OCI-LY7 (cell line): ENCODE measurements around the gene POT1. TPM values are rescaled to one million over a fixed set of nuclear protein-coding genes. Genes with fewer than 3 reads are reported as not detected.
"Not testable (repeated sequence)": the region's sequence is repeated elsewhere in the genome, so short reads cannot be mapped to it uniquely, and the experiment has no call there.

ENCODE experiments used
- BruUV-seq: library from RNA; stranded (reverse); fragments of 400-500 nt; replicated peaks from 2 replicates; lab custom pipeline; 2021; lab: Mats Ljungman, UMichigan
- CTCF ChIA-PET: fragments of 300-600 bp; sonication (Branson Sonifier 250); formaldehyde crosslinking; loops from one replicate; lab custom pipeline; 2022; ENCODE audit warnings: antibody characterized with exemption; ENCODE audit not compliant: unreplicated experiment; lab: Charles Lee
- POLR2A ChIA-PET: fragments of 300-600 bp; sonication (Branson Sonifier 250); formaldehyde crosslinking; loops from one replicate; lab custom pipeline; 2022; ENCODE audit warnings: antibody characterized with exemption; lab: Charles Lee
- DNase-seq: peaks from one replicate; pipeline ENCODE4 v3.0.0-alpha.2; 2015; ENCODE audit warnings: low spot score
- H2AFZ ChIP-seq: fragments of 200-600 bp; sonication (generic), shearing (Covaris generic); 2 replicates; pipeline ENCODE4 v1.6.1; 2014; ENCODE audit warnings: mild to moderate bottlenecking, antibody characterized with exemption, low read length, moderate library complexity
- H3K27ac ChIP-seq: fragments of 200-600 bp; sonication (generic); 2 replicates; pipeline ENCODE4 v1.5.1; 2014; ENCODE audit warnings: mixed run types, low read depth, mild to moderate bottlenecking, moderate library complexity, low read length, inconsistent platforms; ENCODE audit not compliant: poor library complexity, severe bottlenecking
- H3K36me3 ChIP-seq: fragments of 200-600 bp; sonication (generic); 2 replicates; pipeline ENCODE4 v1.6.1; 2014; ENCODE audit warnings: mild to moderate bottlenecking, antibody characterized with exemption, low read length, moderate library complexity, mixed read lengths; ENCODE audit not compliant: insufficient read depth
- H3K4me1 ChIP-seq: fragments of 200-600 bp; sonication (generic); 2 replicates; pipeline ENCODE4 v1.5.1; 2014; ENCODE audit warnings: mild to moderate bottlenecking, low read length; ENCODE audit not compliant: insufficient read depth, poor library complexity, severe bottlenecking
- H3K4me2 ChIP-seq: fragments of 200-600 bp; sonication (generic); 2 replicates; pipeline ENCODE4 v1.6.1; 2014; ENCODE audit warnings: mild to moderate bottlenecking, low read length
- H3K4me3 ChIP-seq: fragments of 200-600 bp; sonication (generic); 2 replicates; pipeline ENCODE4 v1.5.1; 2014; ENCODE audit warnings: mild to moderate bottlenecking, low read depth, low read length; ENCODE audit not compliant: poor library complexity, severe bottlenecking
- H3K79me2 ChIP-seq: fragments of 200-600 bp; sonication (generic); 2 replicates; pipeline ENCODE4 v1.6.1; 2016; ENCODE audit warnings: low read depth, mild to moderate bottlenecking, low read length, moderate library complexity, mixed read lengths; ENCODE audit not compliant: insufficient read depth
- H3K9me2 ChIP-seq: fragments of 200-600 bp; sonication (generic); 2 replicates; pipeline ENCODE4 v1.6.1; 2016; ENCODE audit warnings: mild to moderate bottlenecking, low read length, mixed read lengths; ENCODE audit not compliant: insufficient read depth
- H3K9me3 ChIP-seq: fragments of 200-600 bp; sonication (generic); 2 replicates; pipeline ENCODE4 v1.6.1; 2014; ENCODE audit warnings: mild to moderate bottlenecking, mixed run types, low read length, mixed read lengths
- H4K20me1 ChIP-seq: fragments of 200-600 bp; sonication (generic); 2 replicates; pipeline ENCODE4 v1.6.1; 2014; ENCODE audit warnings: mild to moderate bottlenecking, antibody characterized with exemption, low read length, moderate library complexity, mixed read lengths; ENCODE audit not compliant: insufficient read depth
- EZH2phosphoT487 ChIP-seq: fragments of 200-600 bp; sonication (generic); IDR thresholded peaks from 2 replicates; pipeline ENCODE4 v1.6.1; 2018; ENCODE audit warnings: low read depth, borderline replicate concordance, mild to moderate bottlenecking, mixed run types, antibody characterized with exemption, low read length, moderate library complexity, mixed read lengths
- intact Hi-C: fragments of 100-400 bp; cut with micrococcal nuclease; formaldehyde crosslinking; loops from one replicate; pipeline ENCODE4 v1.10.0; 2022; ENCODE audit not compliant: unreplicated experiment
- total RNA-seq, 2 experiments: library from RNA; depleted of rRNA in 1 of 2; stranded (reverse); fragments of >200 nt in 1 of 2; shearing (Covaris generic) in 1 of 2; gene quantifications; 2 replicates each; pipeline ENCODE4 v1.2.3, GENCODE V29; 2014 to 2022
- TF ChIP-seq, protein P1 (sequence below): fragments of 200-600 bp; sonication (generic); conservative IDR thresholded peaks from 2 replicates; pipeline ENCODE4 v1.5.1; 2014; ENCODE audit warnings: mild to moderate bottlenecking, antibody characterized with exemption, low read length, moderate library complexity, mixed read lengths

POT1 gene
- total RNA-seq, 2 experiments from 2014 or later: 34.7 to 46.5 TPM

DNA sequence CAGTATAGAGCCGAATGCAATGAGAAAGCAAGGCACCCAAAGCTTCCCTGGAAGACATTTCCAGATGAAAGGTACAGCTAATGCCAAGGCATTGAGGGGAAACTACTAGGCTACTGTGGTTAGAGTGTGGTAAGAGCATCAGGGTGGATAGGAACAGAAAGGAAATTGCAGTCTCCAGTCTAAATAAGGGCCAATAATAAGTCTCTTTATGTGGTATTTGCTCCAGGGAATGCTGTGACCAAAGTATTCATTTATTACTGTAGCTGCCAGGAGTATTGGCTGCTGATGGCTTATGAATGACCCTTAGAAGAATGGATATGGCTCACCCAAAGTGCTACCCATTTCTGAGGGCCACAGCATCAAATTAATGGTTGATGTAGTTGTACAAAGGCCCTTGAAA lies 30.1 kb upstream of the POT1 start:
- POLR2A ChIA-PET: interaction anchor here (0.8 to 1.1 kb wide), 2 partner anchors 15 to 27 kb away, joined by 3 to 4 read pairs; no protein-coding TSS in a partner anchor

GRCh38 chr7:124957952-124958351 lies 28.3 kb upstream of the POT1 start:
- H3K4me2 ChIP-seq, CTCF ChIA-PET, BruUV-seq: not testable (repeated sequence)

More for the DNA sequence above, 30.1 kb upstream of the POT1 start:
- H4K20me1 ChIP-seq: no peaks in the 10 kb centered on the region
- BruUV-seq: no TSS peak
- CTCF ChIA-PET: no interaction called here
- H3K4me1 ChIP-seq: no peaks in the 10 kb centered on the region
- no peak overlapping the region for H3K27ac ChIP-seq
- H3K4me3 ChIP-seq: no peak overlapping the region
- H3K79me2 ChIP-seq: no peaks in the 10 kb centered on the region
- H2AFZ ChIP-seq: no peak overlapping the region
- intact Hi-C loops: no loop called here
- no peaks in the 10 kb centered on the region for H3K36me3 ChIP-seq
- H3K9me3 ChIP-seq: no peaks in the 10 kb centered on the region
- no peaks in the 10 kb centered on the region for H3K9me2 ChIP-seq
- no peak overlapping the region for H3K4me2 ChIP-seq
- TF ChIP-seq, protein P1, sequence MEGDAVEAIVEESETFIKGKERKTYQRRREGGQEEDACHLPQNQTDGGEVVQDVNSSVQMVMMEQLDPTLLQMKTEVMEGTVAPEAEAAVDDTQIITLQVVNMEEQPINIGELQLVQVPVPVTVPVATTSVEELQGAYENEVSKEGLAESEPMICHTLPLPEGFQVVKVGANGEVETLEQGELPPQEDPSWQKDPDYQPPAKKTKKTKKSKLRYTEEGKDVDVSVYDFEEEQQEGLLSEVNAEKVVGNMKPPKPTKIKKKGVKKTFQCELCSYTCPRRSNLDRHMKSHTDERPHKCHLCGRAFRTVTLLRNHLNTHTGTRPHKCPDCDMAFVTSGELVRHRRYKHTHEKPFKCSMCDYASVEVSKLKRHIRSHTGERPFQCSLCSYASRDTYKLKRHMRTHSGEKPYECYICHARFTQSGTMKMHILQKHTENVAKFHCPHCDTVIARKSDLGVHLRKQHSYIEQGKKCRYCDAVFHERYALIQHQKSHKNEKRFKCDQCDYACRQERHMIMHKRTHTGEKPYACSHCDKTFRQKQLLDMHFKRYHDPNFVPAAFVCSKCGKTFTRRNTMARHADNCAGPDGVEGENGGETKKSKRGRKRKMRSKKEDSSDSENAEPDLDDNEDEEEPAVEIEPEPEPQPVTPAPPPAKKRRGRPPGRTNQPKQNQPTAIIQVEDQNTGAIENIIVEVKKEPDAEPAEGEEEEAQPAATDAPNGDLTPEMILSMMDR: no peak
- TF ChIP-seq EZH2phosphoT487: no peak
- DNase-seq: no peak

DNA sequence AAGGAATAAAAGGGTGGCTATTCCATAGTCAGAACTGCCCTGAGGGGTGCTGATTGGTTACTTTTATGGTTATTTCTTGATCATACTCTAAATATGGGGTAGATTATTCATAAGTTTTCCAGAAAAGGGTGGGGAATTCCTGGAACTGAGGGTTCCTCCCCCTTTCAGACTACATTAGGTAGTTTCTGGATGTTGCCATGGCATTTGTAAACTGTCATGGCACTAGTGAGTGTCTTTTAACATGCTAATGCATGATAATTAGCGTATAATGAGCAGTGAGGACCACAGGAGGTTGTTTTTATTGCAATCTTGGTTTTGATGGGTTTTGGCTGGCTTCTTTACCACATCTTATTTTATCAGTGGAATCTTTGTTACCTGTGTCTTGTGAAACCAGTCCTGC lies 26.5 kb upstream of the POT1 start:
- Histone ChIP-seq H2AFZ (no peak overlapping the region), H3K9me2 (no peaks in the 10 kb centered on the region), H3K4me2 (no peak overlapping the region), H4K20me1 (no peaks in the 10 kb centered on the region), H3K4me3 (no peak overlapping the region), H3K4me1 (no peaks in the 10 kb centered on the region), H3K36me3 (no peaks in the 10 kb centered on the region), H3K9me3 (no peaks in the 10 kb centered on the region), H3K79me2 (no peaks in the 10 kb centered on the region), H3K27ac (no peak overlapping the region)
- ChIA-PET POLR2A (no interaction called here), CTCF (no interaction called here)
- no TSS peak for BruUV-seq
- TF ChIP-seq EZH2phosphoT487: no peak
- TF ChIP-seq, protein P1: no peak
- no peak for DNase-seq
- intact Hi-C loops: no loop called here

More at GRCh38 chr7:124957952-124958351, 28.3 kb upstream of the POT1 start:
- POLR2A ChIA-PET, H2AFZ ChIP-seq, H3K4me1 ChIP-seq, H3K79me2 ChIP-seq, H3K9me2 ChIP-seq, H3K9me3 ChIP-seq, H3K27ac ChIP-seq, DNase-seq, H3K4me3 ChIP-seq, intact Hi-C loops, H4K20me1 ChIP-seq, H3K36me3 ChIP-seq: not testable (repeated sequence)
